HL-60 (cell line): ENCODE measurements around the gene PPP1R37.

ENCODE experiments used
- DNase-seq, 2 experiments: peaks; one replicate each; pipeline ENCODE4 v3.0.0-alpha.2; 2010 to 2020; ENCODE audit warnings: low read depth in 1 of 2, low spot score in 1 of 2
- H3K27ac ChIP-seq: fragments of 250-450 bp; sonication (Bioruptor Pico); replicated peaks from 2 replicates; pipeline ENCODE4 v1.5.1; 2020; ENCODE audit warnings: mild to moderate bottlenecking, moderate library complexity
- H3K27me3 ChIP-seq: fragments of 250-450 bp; sonication (Bioruptor Pico); 2 replicates; pipeline ENCODE4 v1.5.1; 2021; ENCODE audit warnings: mild to moderate bottlenecking, moderate library complexity; ENCODE audit not compliant: insufficient read depth, poor library complexity, severe bottlenecking
- H3K4me3 ChIP-seq: replicated peaks from 2 replicates; pipeline ENCODE4 v1.5.1; 2011; ENCODE audit warnings: mild to moderate bottlenecking, control low read depth, low read length; ENCODE audit not compliant: insufficient read depth
- GABPA ChIP-seq: IDR thresholded peaks from 2 replicates; pipeline ENCODE4 v1.6.1; 2012; ENCODE audit warnings: low read depth
- POLR2AphosphoS5 ChIP-seq: IDR thresholded peaks from 2 replicates; pipeline ENCODE4 v1.6.1; 2012; ENCODE audit warnings: low read depth
- REST ChIP-seq: IDR thresholded peaks from 2 replicates; pipeline ENCODE4 v1.6.1; 2012; ENCODE audit warnings: low read depth; ENCODE audit not compliant: insufficient replicate concordance
- SPI1 ChIP-seq: IDR thresholded peaks from 2 replicates; pipeline ENCODE4 v1.6.1; 2012; ENCODE audit warnings: low read depth, mild to moderate bottlenecking, borderline replicate concordance
- TF ChIP-seq, protein P1 (sequence below): IDR thresholded peaks from one replicate; pipeline ENCODE4 v1.5.1; 2011; ENCODE audit warnings: low read length, control low read depth, inconsistent platforms; ENCODE audit not compliant: insufficient read depth

PPP1R37 gene

DNA sequence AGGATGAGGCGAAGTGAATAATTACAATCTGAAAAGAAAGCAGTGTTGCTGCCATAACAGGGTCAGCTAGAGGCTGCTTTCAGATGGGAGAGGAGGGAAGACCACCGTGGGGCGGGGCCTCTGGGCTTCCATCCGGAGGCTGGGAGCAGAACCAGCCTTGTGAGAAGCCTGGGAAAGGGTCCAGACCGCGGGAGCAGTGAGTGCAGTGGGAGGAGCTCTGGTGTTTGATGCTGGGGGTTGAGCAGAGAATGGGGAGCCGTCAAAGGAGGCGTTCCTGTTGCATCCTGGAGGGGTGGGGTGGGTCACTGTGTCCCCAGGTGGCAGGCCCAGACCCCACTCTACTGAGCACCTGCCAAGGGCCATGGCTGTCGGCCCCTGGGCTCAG is 49.7 kb downstream of the PPP1R37 start:
- TF ChIP-seq, protein P1, sequence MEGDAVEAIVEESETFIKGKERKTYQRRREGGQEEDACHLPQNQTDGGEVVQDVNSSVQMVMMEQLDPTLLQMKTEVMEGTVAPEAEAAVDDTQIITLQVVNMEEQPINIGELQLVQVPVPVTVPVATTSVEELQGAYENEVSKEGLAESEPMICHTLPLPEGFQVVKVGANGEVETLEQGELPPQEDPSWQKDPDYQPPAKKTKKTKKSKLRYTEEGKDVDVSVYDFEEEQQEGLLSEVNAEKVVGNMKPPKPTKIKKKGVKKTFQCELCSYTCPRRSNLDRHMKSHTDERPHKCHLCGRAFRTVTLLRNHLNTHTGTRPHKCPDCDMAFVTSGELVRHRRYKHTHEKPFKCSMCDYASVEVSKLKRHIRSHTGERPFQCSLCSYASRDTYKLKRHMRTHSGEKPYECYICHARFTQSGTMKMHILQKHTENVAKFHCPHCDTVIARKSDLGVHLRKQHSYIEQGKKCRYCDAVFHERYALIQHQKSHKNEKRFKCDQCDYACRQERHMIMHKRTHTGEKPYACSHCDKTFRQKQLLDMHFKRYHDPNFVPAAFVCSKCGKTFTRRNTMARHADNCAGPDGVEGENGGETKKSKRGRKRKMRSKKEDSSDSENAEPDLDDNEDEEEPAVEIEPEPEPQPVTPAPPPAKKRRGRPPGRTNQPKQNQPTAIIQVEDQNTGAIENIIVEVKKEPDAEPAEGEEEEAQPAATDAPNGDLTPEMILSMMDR = no peak
- no peak for TF ChIP-seq POLR2AphosphoS5
- TF ChIP-seq GABPA = no peak
- TF ChIP-seq REST = no peak
- TF ChIP-seq SPI1 = no peak

GRCh38 chr19:45144431-45145269 is 51.7 kb downstream of the PPP1R37 start:
- Histone ChIP-seq H3K27ac (no peak overlapping the region), H3K4me3 (no peak overlapping the region), H3K27me3 (no peaks in the 10 kb centered on the region)
- no peak for DNase-seq
- TF ChIP-seq REST (no peak), POLR2AphosphoS5 (no peak), SPI1 (no peak), GABPA (no peak)
- TF ChIP-seq, protein P1 = no peak

More for the DNA sequence above, 49.7 kb downstream of the PPP1R37 start:
- H3K27ac ChIP-seq = no peak overlapping the region
- no peak for DNase-seq
- no peaks in the 10 kb centered on the region for H3K27me3 ChIP-seq
- no peak overlapping the region for H3K4me3 ChIP-seq

GRCh38 chr19:45145270-45146189 is 52.6 kb downstream of the PPP1R37 start:
- H3K27me3 ChIP-seq = no peaks in the 10 kb centered on the region
- no peak for DNase-seq
- no peak overlapping the region for H3K27ac ChIP-seq
- no peak for TF ChIP-seq REST
- TF ChIP-seq POLR2AphosphoS5 = no peak
- TF ChIP-seq SPI1 = no peak
- TF ChIP-seq, protein P1 = no peak
- no peak for TF ChIP-seq GABPA
- no peak overlapping the region for H3K4me3 ChIP-seq
